Hypothalamus (tissue), 51 donors: ENCODE results near the gene SLC29A4.
"Not testable (repeated sequence)": the region's sequence is repeated elsewhere in the genome, so short reads cannot be mapped to it uniquely, and the experiment has no call there.

Experiments
- DNase-seq, 51 donors: peaks; one replicate each; lab custom pipeline; 2025; lab: John Stamatoyannopoulos, UW

Gene SLC29A4

GRCh38 chr7:5318613-5319012, 35.9 kb downstream of the SLC29A4 start:
- DNase-seq: not testable (repeated sequence)

GRCh38 chr7:5320391-5320790, 37.6 kb downstream of the SLC29A4 start:
- DNase-seq: no peak

- DNase-seq: no peak
Observed at GRCh38 chr7:5320802-5321396, 38.2 kb downstream of the SLC29A4 start.

- DNase-seq: no peak
Observed at GRCh38 chr7:5322621-5323410, 40.1 kb downstream of the SLC29A4 start.

GRCh38 chr7:5323800-5324781, 41.3 kb downstream of the SLC29A4 start:
- not testable (repeated sequence) for DNase-seq

DNA sequence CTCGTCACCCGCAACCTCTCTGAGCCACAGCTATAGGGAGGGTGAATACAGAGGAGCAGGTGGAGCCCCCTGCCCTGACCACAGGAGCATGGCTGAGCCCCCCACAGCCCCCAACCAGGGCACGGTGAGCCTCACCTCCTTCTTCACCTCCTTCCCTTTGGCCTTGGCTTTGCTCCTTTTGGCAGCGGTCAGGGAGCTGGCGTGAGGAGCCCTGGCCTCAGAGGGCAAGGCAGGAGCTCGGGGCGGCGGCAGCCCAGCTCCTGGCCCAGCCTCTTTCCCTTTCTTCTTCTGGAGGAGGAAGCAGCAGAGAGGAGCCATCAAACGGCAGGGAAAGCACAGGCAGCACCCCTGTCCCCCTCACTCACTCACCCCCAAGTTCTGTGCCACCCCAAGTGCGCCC, 42.2 kb downstream of the SLC29A4 start:
- no peak for DNase-seq

- no peak for DNase-seq
Observed at GRCh38 chr7:5330288-5330687, 47.5 kb downstream of the SLC29A4 start.

GRCh38 chr7:5332579-5332978, 49.8 kb downstream of the SLC29A4 start:
- DNase-seq: no peak

DNA sequence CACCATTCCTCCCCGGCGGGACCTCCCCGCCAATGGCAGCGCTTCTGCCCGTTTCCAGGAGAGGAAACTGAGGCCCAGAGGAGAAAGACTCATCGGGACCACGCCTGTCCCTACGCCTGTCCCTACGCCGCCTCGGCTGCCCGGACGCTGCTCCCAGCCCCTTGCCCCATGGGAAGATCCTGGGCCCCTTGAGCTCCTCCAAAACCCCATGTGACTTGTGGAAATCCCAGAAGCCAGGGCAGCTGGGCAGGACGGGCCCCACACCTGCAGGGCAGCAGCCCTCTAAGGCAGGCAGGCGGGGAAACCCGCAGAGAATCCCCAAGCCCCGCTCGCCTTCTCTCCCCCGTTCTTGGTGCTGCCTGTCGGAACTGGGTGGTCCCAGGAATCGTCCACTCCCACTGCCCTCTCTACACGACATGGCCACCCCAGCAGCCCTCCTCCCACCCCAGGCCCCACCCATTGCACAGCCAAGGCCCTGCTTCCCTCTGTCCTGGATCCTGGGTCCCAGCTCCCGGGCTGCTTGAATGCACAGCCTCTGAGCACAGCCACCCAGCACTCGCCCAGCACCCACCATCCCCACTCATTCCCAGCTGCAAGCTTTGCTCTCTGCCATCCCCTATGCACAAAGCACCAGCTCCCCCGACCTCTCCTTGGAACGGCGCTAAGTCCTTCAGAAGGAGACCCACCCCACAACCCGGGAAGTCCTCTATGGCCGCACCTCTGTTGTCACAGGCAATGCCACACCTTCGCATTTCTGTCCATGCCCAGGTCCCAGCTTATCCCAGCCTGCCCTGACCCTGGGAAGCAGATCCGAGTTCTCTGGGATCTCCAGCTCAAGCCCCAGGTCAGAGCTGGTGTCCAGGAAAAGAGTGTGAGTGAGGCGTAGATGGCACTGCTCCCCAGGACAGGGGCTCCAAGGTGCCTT, 50.6 kb downstream of the SLC29A4 start:
- no peak for DNase-seq

DNA sequence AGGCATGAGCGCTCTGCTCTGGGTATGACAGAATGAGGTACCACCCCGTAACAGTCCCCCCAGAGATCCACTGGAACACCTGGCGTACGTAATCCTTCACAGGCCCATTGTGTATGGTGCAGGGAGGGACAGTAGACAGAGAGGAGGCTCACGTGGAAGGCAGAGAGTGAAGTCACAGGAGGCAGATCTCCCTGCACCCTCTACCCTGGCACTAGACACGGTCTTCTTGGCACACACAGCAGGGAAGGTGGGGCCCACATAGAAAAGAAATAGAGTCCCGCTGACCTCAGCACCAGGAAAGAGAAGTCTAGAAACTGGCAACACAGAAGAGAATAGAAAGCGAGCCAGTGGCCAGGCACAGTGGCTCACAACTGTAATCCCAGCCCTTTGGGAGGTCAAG, 51.9 kb downstream of the SLC29A4 start:
- DNase-seq: peak in 7 of 51 donors; percentile 8 to 20 (median 13)

DNA sequence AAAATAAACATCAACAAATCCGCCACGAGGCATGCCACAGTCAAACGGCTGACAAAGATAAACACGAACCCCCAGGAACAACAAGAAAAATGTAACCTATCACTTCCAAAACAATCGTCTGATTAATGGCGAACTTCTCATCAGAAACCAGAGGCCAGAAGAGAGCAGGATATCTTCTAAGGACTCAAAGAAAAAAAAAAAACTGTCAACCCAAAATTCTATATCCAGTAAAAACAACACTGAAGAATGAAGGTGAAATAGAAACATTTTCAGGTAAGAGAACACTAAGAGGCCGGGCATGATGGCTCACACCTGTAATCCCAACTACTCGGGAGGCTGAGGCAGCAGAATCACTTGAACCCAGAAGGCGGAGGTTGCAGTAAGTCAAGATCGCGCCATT, 54.3 kb downstream of the SLC29A4 start:
- no peak for DNase-seq

DNA sequence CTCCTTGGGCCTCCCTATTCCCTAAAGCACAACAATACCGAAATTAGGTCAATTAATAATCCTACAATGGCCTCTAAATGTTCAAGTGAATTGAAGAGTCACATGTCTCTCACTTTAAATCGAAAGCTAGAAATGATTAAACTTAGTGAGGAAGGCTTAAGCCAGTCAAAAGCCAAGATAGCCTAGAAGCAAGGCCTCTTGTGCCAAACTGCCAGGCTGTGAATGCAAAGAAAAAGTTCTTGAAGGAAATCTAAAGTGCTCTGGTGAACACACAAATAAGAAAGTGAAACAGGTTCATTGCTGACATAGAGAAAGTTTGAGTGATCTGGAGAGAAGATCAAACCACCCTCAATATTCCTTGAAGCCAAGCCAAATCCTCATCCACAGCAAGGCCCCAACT, 57.2 kb downstream of the SLC29A4 start:
- DNase-seq: no peak

GRCh38 chr7:5342631-5343030, 59.9 kb downstream of the SLC29A4 start:
- no peak for DNase-seq

- DNase-seq: no peak
Observed at GRCh38 chr7:5343884-5344283, 61.1 kb downstream of the SLC29A4 start.

GRCh38 chr7:5344342-5344741, 61.6 kb downstream of the SLC29A4 start:
- no peak for DNase-seq

DNA sequence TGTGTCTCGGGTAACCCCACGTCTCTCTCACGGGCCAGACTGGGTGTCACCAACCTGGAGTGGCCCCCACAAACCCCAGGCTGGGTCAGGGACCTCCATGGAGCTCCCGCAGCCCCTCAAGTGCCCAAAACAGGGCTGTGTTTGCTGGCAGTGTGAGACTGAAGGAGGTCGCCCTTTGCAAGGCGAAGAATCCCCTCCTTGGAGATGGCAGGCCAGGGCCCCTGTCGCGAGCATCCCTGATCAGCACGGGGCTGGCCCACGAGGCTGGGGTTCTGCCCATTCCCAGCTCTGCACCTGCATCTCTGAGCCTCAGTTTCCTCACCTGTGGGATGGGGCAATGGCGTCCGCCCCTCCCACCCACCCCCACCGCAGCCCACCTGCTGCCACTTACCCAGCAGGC, 62.4 kb downstream of the SLC29A4 start:
- DNase-seq: no peak

GRCh38 chr7:5345671-5346070, 62.9 kb downstream of the SLC29A4 start:
- no peak for DNase-seq

GRCh38 chr7:5348134-5349004, 65.6 kb downstream of the SLC29A4 start:
- peak in 14 of 51 donors; percentile 7 to 31 (median 20) for DNase-seq

GRCh38 chr7:5349005-5349380, 66.2 kb downstream of the SLC29A4 start:
- no peak for DNase-seq
